K562 (cell line): ENCODE measurements around the gene ZNF490. TPM values are rescaled to one million over a fixed set of nuclear protein-coding genes. Genes with fewer than 3 reads are reported as not detected.

Source experiments
- BRF2 ChIP-seq: IDR thresholded peaks from 3 replicates; pipeline ENCODE4 v1.6.1; 2011; ENCODE audit warnings: borderline replicate concordance, mild to moderate bottlenecking; ENCODE audit not compliant: insufficient read length, insufficient read depth
- CGGBP1 ChIP-seq: fragments of 250-450 bp; sonication (Bioruptor Pico); IDR thresholded peaks from 2 replicates; pipeline ENCODE4 v1.9.0; 2021; ENCODE audit warnings: mild to moderate bottlenecking
- CTBP1 ChIP-seq: fragments of 450-650 bp; IDR thresholded peaks from 2 replicates; pipeline ENCODE4 v1.6.1; 2016; ENCODE audit warnings: borderline replicate concordance
- DMBX1 ChIP-seq: fragments of 250-450 bp; sonication (Bioruptor Pico); IDR thresholded peaks from 2 replicates; pipeline ENCODE4 v1.8.0; 2022; ENCODE audit warnings: inconsistent platforms, mild to moderate bottlenecking, moderate library complexity, borderline replicate concordance
- ETV1 ChIP-seq: fragments of 450-650 bp; conservative IDR thresholded peaks from 2 replicates; pipeline ENCODE4 v1.6.1; 2016; ENCODE audit warnings: missing genetic modification characterization, control low read depth, low read depth, missing compliant biosample characterization
- ETV6 ChIP-seq, 3 experiments: fragments of 150-350 bp in 1 of 3; sonication (generic) in 1 of 3; formaldehyde crosslinking in 1 of 3; IDR thresholded peaks; 2 replicates each; pipeline versions ENCODE4 v1.6.1 to v1.8.0; 2014 to 2022; ENCODE audit warnings: borderline replicate concordance in 2 of 3, low read depth in 2 of 3, antibody characterized with exemption in 1 of 3, low read length in 1 of 3, mild to moderate bottlenecking in 1 of 3, missing genetic modification reagents in 1 of 3
- GABPB1 ChIP-seq: sonication (generic); formaldehyde crosslinking; IDR thresholded peaks from 2 replicates; pipeline ENCODE4 v1.8.0; 2022; ENCODE audit warnings: mild to moderate bottlenecking, missing genetic modification reagents
- GATAD2A ChIP-seq: fragments of 450-650 bp; IDR thresholded peaks from 2 replicates; pipeline ENCODE4 v1.6.1; 2017
- HDAC6 ChIP-seq: IDR thresholded peaks from 2 replicates; pipeline ENCODE4 v1.6.1; 2012; ENCODE audit warnings: low read depth, mild to moderate bottlenecking, control low read depth, inconsistent platforms, low read length, moderate library complexity
- HNRNPK ChIP-seq: fragments of 200-400 bp; formaldehyde crosslinking; IDR thresholded peaks from one replicate; pipeline ENCODE4 v1.6.1; 2018; ENCODE audit warnings: mild to moderate bottlenecking, low read depth, low read length; ENCODE audit not compliant: poor library complexity, severe bottlenecking
- HOMEZ ChIP-seq: fragments of 250-450 bp; sonication (Bioruptor Pico); IDR thresholded peaks from 2 replicates; pipeline ENCODE4 v1.4.0; 2020; ENCODE audit warnings: mild to moderate bottlenecking, moderate library complexity
- HOXB6 ChIP-seq: fragments of 250-450 bp; sonication (Bioruptor Pico); IDR thresholded peaks from 2 replicates; pipeline ENCODE4 v1.5.1; 2022; ENCODE audit warnings: mild to moderate bottlenecking, borderline replicate concordance
- MCM3 ChIP-seq: fragments of 450-650 bp; IDR thresholded peaks from 2 replicates; pipeline ENCODE4 v1.6.1; 2016
- MLLT1 ChIP-seq, 2 experiments: fragments of 450-650 bp; IDR thresholded peaks; 2 replicates each; pipeline ENCODE4 v1.6.1; 2016
- PHB2 ChIP-seq: fragments of 450-650 bp; IDR thresholded peaks from 2 replicates; pipeline ENCODE4 v1.6.1; 2017; ENCODE audit warnings: low read depth
- SNAPC5 ChIP-seq: fragments of 250-450 bp; sonication (Bioruptor Pico); IDR thresholded peaks from 2 replicates; pipeline ENCODE4 v1.8.0; 2021; ENCODE audit warnings: moderate library complexity, mild to moderate bottlenecking, inconsistent platforms
- SNRNP70 ChIP-seq: fragments of 200-400 bp; formaldehyde crosslinking; optimal IDR thresholded peaks from 2 replicates; pipeline ENCODE3; 2017; ENCODE audit warnings: low read depth, low read length
- SRSF3 ChIP-seq: fragments of 200-400 bp; formaldehyde crosslinking; IDR thresholded peaks from 2 replicates; pipeline ENCODE4 v1.6.1; 2016; ENCODE audit warnings: mild to moderate bottlenecking, low read length, moderate library complexity; ENCODE audit not compliant: insufficient read depth
- U2AF2 ChIP-seq: fragments of 200-400 bp; formaldehyde crosslinking; optimal IDR thresholded peaks from 2 replicates; pipeline ENCODE3; 2017; ENCODE audit warnings: low read depth, mild to moderate bottlenecking, low read length
- ZNF24 ChIP-seq: fragments of 450-650 bp; IDR thresholded peaks from 2 replicates; pipeline ENCODE4 v1.6.1; 2016
- ZNF445 ChIP-seq: fragments of 250-450 bp; sonication (Bioruptor Pico); IDR thresholded peaks from 2 replicates; pipeline ENCODE4 v1.4.0; 2020; ENCODE audit warnings: low read depth, mild to moderate bottlenecking, moderate library complexity
- ZNF511 ChIP-seq: sonication (generic); formaldehyde crosslinking; IDR thresholded peaks from 2 replicates; pipeline ENCODE4 v1.8.0; 2022; ENCODE audit warnings: mild to moderate bottlenecking, missing genetic modification reagents
- ZNF583 ChIP-seq: fragments of 250-450 bp; sonication (Bioruptor Pico); IDR thresholded peaks from 2 replicates; pipeline ENCODE4 v1.4.0; 2020
- ZNF696 ChIP-seq: fragments of 250-450 bp; sonication (Bioruptor Pico); conservative IDR thresholded peaks from 2 replicates; pipeline ENCODE4 v1.4.0; 2020; ENCODE audit warnings: mild to moderate bottlenecking, moderate library complexity
- ZNF785 ChIP-seq: fragments of 250-450 bp; sonication (Bioruptor Pico); IDR thresholded peaks from 2 replicates; pipeline ENCODE4 v1.4.0; 2020; ENCODE audit warnings: mild to moderate bottlenecking
- polyA plus RNA-seq, 8 experiments: library from polyadenylated mRNA; depleted of rRNA in 4 of 8; stranded (reverse) in 5 of 8; unstranded in 3 of 8; fragments of >200 nt; fragmentation: Nextera tagmentation in 2 of 8; fragmentation: Illumina TruSeq in 1 of 8; extraction: Ambion mirVana in 2 of 8; extraction: Trizol in 1 of 8; gene quantifications; 2 replicates each; pipeline versions ENCODE4 v1.2.1 to v1.2.3, GENCODE V29; 2011 to 2014; ENCODE audit warnings: inconsistent platforms in 1 of 8, missing spikeins in 1 of 8
- total RNA-seq, 7 experiments: library from RNA; depleted of rRNA in 6 of 7; stranded (reverse); fragments of >200 nt in 6 of 7; fragmentation: Illumina TruSeq in 2 of 7; extraction: Trizol in 2 of 7; gene quantifications; 2 replicates each; pipeline versions ENCODE4 v1.2.1 to v1.2.3, GENCODE V29; 2011 to 2021; ENCODE audit warnings: low replicate concordance in 1 of 7

The ZNF490 gene
- total and polyA plus RNA-seq, 9 of the 15 experiments (the other 6 are each of a cell fraction or from before 2014, with no cell fraction given): 0.90 to 8.3 (median 4.4) TPM

- TF ChIP-seq CTBP1 (peak; percentile 67; the same call in 1 of the 2 replicates), HDAC6 (no peak), ZNF785 (CRISPR knock-in tag) (no peak), SRSF3 (no peak), PHB2 (peak; percentile 90), ZNF583 (CRISPR knock-in tag) (no peak; the same call in 1 of the 2 replicates), ZNF445 (no peak), HOMEZ (no peak), HNRNPK (no peak), CGGBP1 (CRISPR knock-in tag) (no peak), ETV6 (IDR thresholded peaks at IDR 0.05; ENCODE audit: borderline replicate concordance in 1 of 2, low read depth in 2 of 2, low read length in 1 of 2) (peak; percentile 23 to 68; a peak in 1 of 4 replicates), ETV6 (CRISPR knock-in tag; IDR thresholded peaks at IDR 0.05; ENCODE audit: borderline replicate concordance) (no peak), ZNF696 (CRISPR knock-in tag) (no peak), ZNF511 (no peak), U2AF2 (no peak), SNRNP70 (no peak), SNAPC5 (no peak), HOXB6 (no peak), MLLT1 (IDR thresholded peaks at IDR 0.05) (peak in 1 of 2 experiments; percentile 95; a peak in 2 of 4 replicates), ETV1 (tag) (peak; percentile 82), GATAD2A (0 out of 2 replicates have a peak, but pooled peaks have one; percentile 76), DMBX1 (CRISPR knock-in tag) (peak; percentile 56), ZNF24 (no peak), GABPB1 (CRISPR knock-in tag) (0 out of 2 replicates have a peak, but pooled peaks have one; percentile 35), BRF2 (no peak), MCM3 (no peak)
Observed at GRCh38 chr19:12544401-12544876, 66.2 kb downstream of the ZNF490 start (continued).
